ENCODE results near the gene ZSWIM6. TPM values are rescaled to one million over a fixed set of nuclear protein-coding genes. Genes with fewer than 3 reads are reported as not detected.

The ZSWIM6 gene
- total and polyA plus RNA-seq, 8 donors: 2.9 to 39.3 (median 15.4) TPM

DNA sequence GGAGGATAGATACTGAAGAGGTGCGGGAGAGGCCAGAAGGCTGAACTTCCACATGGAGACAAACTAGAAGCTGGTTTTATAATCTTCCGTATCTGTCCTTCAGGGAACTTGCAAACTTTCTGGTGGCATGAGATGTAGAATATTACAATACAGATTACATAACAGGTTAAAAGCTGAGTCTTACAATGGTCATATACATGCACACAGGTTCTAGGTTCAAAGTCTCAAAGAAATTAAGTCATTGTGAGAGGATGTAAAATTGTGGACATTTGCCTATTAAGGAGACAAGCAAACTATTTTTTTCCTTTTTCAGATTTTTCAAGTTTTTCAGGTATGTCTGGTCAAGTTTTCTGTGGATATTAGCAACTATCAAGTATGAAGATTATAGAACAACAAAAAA, 10.4 kb upstream of the ZSWIM6 start:
- no peak for DNase-seq
- H3K4me3 ChIP-seq: no peak overlapping the region
- H3K36me3 ChIP-seq: no peaks in the 10 kb centered on the region
- intact Hi-C loops (cut with DNase I; ENCODE audit: low total_unique reads): loop anchor here (10.0 kb wide), 1 partner anchor 147 kb away; no protein-coding TSS in a partner anchor
- H3K27me3 ChIP-seq: no peaks in the 10 kb centered on the region
- TF ChIP-seq POLR2A (IDR thresholded peaks at IDR 0.05) (no peak), EP300 (IDR thresholded peaks at IDR 0.05) (no peak), POLR2AphosphoS5 (IDR thresholded peaks at IDR 0.05) (no peak)
- TF ChIP-seq, protein P1, sequence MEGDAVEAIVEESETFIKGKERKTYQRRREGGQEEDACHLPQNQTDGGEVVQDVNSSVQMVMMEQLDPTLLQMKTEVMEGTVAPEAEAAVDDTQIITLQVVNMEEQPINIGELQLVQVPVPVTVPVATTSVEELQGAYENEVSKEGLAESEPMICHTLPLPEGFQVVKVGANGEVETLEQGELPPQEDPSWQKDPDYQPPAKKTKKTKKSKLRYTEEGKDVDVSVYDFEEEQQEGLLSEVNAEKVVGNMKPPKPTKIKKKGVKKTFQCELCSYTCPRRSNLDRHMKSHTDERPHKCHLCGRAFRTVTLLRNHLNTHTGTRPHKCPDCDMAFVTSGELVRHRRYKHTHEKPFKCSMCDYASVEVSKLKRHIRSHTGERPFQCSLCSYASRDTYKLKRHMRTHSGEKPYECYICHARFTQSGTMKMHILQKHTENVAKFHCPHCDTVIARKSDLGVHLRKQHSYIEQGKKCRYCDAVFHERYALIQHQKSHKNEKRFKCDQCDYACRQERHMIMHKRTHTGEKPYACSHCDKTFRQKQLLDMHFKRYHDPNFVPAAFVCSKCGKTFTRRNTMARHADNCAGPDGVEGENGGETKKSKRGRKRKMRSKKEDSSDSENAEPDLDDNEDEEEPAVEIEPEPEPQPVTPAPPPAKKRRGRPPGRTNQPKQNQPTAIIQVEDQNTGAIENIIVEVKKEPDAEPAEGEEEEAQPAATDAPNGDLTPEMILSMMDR (IDR thresholded peaks at IDR 0.05): no peak
- no peak overlapping the region for H3K27ac ChIP-seq
- WGBS, 5 donors: 88 to 98% (median 94%) methylated on average over 2 of the region's 2 CpGs
- peaks cover 5 to 39% (median 19%) of the 10 kb centered on the region in 4 donors for H3K4me1 ChIP-seq
- H3K9me3 ChIP-seq: no peaks in the 10 kb centered on the region

DNA sequence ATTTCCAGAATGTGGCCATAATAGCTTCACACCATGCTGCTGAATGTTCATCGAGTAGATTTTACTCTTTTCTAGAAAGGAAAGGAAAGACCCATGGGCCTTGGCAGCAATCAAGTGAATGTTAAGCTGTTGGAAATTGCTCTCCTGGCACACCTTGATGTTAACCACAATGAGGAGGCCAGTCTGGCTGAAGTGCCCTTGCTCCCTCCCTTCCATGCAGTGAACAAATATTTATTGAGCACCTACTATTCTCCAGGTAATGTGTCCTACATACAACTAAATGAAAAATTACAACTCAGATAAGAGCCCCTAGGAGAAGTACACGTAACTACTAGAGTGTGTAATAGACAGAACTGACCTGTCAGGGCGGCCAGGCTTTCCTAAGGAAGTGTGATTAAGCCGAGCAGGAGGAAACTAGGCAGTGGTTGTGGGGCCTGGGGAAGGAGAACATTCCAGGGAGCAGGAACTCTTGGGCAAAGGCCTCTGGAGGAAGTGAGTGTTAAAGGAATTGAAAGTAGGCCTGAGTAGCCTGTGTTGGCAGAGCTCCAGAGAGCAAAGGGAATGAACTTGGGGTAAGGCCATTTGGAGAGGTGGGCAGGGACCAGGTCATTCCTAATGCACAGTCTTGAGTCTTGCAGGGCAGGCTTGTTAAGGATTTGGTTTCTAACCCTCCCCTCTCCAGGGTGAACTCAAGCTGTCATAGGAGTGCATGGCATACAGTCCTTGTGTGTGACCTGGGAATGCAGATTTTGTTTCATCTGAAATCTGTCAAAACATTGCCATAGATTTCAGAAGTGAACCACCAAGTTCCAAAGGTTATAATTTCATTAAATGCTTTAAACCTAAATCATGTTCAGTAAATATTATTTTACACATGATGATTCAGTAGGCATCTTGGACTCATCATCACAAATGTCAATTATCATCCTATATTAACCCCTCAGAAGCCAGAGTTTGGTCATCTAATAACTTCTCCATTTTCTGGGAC, 9.0 kb upstream of the ZSWIM6 start:
- no peaks in the 10 kb centered on the region for H3K36me3 ChIP-seq
- H3K27me3 ChIP-seq: no peaks in the 10 kb centered on the region
- no peak overlapping the region for H3K4me3 ChIP-seq
- WGBS, 5 donors: 24 to 56% (median 43%) methylated on average over 4 of the region's 4 CpGs
- H3K9me3 ChIP-seq: no peaks in the 10 kb centered on the region
- peak overlapping the region; percentile 51 to 80 (median 63) for H3K27ac ChIP-seq
- TF ChIP-seq POLR2AphosphoS5 (IDR thresholded peaks at IDR 0.05): peak in 2 of 3 donors; percentile 29 to 66
- no peak for TF ChIP-seq EP300 (IDR thresholded peaks at IDR 0.05)
- peak; percentile 69 to 79 for DNase-seq
- H3K4me1 ChIP-seq: peaks cover 5 to 44% (median 20%) of the 10 kb centered on the region in 4 donors
- intact Hi-C loops (cut with DNase I; ENCODE audit: low total_unique reads): loop anchor here (10.0 kb wide), 1 partner anchor 148 kb away; no protein-coding TSS in a partner anchor

DNA sequence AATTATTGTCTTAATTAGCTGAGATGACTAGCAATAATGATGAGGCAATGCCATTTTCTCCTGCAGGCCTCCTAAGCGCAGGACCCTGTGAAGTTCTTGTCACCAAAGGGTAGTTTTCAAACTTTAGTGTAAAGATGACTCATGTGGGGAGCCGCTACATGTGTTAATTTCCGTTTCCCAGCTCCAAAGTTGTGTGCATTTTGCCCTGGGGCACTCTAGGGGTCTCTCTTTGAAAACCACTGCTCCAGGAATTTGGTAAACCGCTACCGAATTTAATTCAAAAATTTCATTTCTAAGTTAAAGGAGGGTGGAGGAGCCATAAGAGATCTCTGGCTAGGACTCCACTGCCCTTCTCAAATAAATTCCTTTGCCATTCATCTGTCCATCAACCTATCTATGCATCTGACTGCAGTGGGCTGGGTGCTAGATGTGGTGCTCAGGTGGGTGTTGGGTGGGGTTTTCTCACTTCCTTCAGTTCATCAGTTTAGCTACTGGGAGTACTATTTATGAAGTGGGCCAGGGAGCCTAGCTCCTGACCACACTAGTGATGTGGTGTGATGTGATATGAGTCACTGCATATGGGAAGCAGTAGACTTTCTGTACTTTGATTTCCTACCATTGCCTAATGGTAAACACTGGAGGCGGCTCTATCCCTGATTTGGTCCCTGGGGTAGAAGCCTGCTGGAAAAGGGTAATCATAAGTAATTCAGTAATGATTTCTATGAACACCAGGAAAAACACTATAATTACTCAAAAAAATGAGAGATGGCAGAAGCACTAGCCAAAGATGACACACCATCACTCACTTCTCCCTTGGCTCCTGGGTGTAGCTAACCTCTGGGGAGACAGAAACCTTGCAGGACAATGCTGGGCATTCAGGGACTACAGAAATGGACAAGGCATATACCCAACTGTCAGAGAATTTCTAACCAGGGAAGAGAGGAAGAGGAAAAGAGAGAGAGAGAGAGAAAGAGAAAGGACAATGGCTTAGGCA, 4.0 kb upstream of the ZSWIM6 start:
- TF ChIP-seq POLR2AphosphoS5 (IDR thresholded peaks at IDR 0.05) (peak in 2 of 3 donors; percentile 34), POLR2A (IDR thresholded peaks at IDR 0.05) (no peak), EP300 (IDR thresholded peaks at IDR 0.05) (no peak)
- TF ChIP-seq, protein P1 (IDR thresholded peaks at IDR 0.05): no peak
- WGBS, 5 donors: 73 to 83% (median 79%) methylated on average over 6 of the region's 6 CpGs
- peaks cover 12 to 40% (median 26%) of the 10 kb centered on the region in 4 donors for H3K4me1 ChIP-seq

DNA sequence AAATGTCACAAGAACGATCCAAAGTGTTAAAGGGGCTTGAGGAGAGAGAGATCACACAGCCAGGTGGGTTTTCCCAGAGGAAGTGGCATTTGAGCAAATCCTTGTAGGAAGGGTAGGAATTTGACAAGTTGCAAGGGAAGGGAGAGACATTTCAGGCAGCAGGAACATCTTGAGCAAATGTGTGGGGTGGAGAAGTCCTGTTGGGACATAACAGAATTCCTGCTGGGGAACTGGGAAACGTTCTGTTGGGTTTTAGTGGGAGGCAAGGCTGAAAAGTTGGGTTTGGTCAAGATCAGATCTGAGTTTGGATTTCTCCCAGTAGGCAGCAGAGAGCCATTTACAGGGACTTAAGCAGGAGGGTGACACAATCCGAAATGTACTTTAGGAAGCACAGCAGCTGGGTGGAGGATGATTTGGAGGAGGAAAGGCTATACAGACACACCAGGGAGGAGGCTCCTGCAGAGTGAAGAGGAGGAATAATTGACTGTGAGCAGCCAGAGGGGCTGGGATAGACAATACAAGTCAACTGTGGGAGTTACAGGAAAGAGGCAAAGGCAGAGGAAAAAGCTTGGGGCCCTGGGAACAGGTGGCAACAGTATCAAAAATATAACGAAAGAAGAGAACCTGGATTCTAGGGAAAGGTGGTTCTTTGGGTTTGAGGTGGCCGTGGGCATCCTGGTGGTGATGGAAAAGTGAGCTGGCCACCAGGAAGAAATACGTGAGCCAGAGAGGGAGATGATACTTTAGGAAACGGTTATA, 3.1 kb upstream of the ZSWIM6 start:
- Histone ChIP-seq H3K27me3 (no peaks in the 10 kb centered on the region), H3K4me3 (no peak overlapping the region), H3K36me3 (no peaks in the 10 kb centered on the region), H3K27ac (peak overlapping the region; percentile 70 to 97 (median 96)), H3K4me1 (peaks cover 9 to 31% (median 22%) of the 10 kb centered on the region in 4 donors), H3K9me3 (no peaks in the 10 kb centered on the region)
- DNase-seq: no peak
- TF ChIP-seq EP300 (IDR thresholded peaks at IDR 0.05) (no peak), POLR2A (IDR thresholded peaks at IDR 0.05) (no peak), POLR2AphosphoS5 (IDR thresholded peaks at IDR 0.05) (no peak)
- TF ChIP-seq, protein P1 (IDR thresholded peaks at IDR 0.05): no peak
- intact Hi-C loops (cut with DNase I; ENCODE audit: low total_unique reads): loop anchor here (10.0 kb wide), 1 partner anchor 154 kb away; no protein-coding TSS in a partner anchor
- 63 to 68% (median 65%) methylated on average over 7 of the region's 7 CpGs for WGBS, 5 donors

More for the DNA sequence above, 4.0 kb upstream of the ZSWIM6 start:
- H3K27me3 ChIP-seq: no peaks in the 10 kb centered on the region
- peak overlapping the region in 3 of 5 donors; percentile 57 to 97 (median 96) for H3K27ac ChIP-seq
- no peaks in the 10 kb centered on the region for H3K36me3 ChIP-seq
- intact Hi-C loops (cut with DNase I; ENCODE audit: low total_unique reads): loop anchor here (10.0 kb wide), 1 partner anchor 153 kb away; no protein-coding TSS in a partner anchor
- H3K9me3 ChIP-seq: no peaks in the 10 kb centered on the region
- peak in 1 of 2 donors; percentile 60 for DNase-seq
- no peak overlapping the region for H3K4me3 ChIP-seq

Measured in stomach (tissue), 9 donors.